KMS-11 (cell line): ENCODE data around the gene SEMA3D.

Source experiments
- H2AFZ ChIP-seq: fragments of 200-600 bp; sonication (generic); 2 replicates; pipeline ENCODE4 v1.6.1; 2016; ENCODE audit warnings: antibody characterized with exemption, mixed run types, low read depth
- H3K27ac ChIP-seq: fragments of 200-600 bp; sonication (generic); 2 replicates; pipeline ENCODE4 v1.6.1; 2016; ENCODE audit warnings: mild to moderate bottlenecking, mixed run types
- H3K27me3 ChIP-seq: fragments of 200-600 bp; sonication (generic); 2 replicates; pipeline ENCODE4 v1.6.1; 2017; ENCODE audit warnings: mild to moderate bottlenecking, low read depth, mixed run types, moderate library complexity; ENCODE audit not compliant: insufficient read depth
- H3K36me3 ChIP-seq: fragments of 200-600 bp; sonication (generic); 2 replicates; pipeline ENCODE4 v1.6.1; 2017; ENCODE audit warnings: mild to moderate bottlenecking, mixed run types; ENCODE audit not compliant: insufficient read depth
- H3K4me1 ChIP-seq: fragments of 200-600 bp; sonication (generic); 2 replicates; pipeline ENCODE4 v1.6.1; 2016; ENCODE audit warnings: mild to moderate bottlenecking, low read depth, mixed run types; ENCODE audit not compliant: poor library complexity, severe bottlenecking
- H3K4me2 ChIP-seq: fragments of 200-600 bp; sonication (generic); 2 replicates; pipeline ENCODE4 v1.7.0; 2016; ENCODE audit warnings: mild to moderate bottlenecking, mixed run types
- H3K4me3 ChIP-seq: fragments of 200-600 bp; sonication (generic); IDR thresholded peaks from 2 replicates; pipeline ENCODE4 v1.6.1; 2017; ENCODE audit warnings: low read depth, low read length, mixed read lengths; ENCODE audit not compliant: insufficient read depth
- H3K79me2 ChIP-seq: fragments of 200-600 bp; sonication (generic); 2 replicates; pipeline ENCODE4 v1.6.1; 2016; ENCODE audit warnings: low read depth, mixed run types; ENCODE audit not compliant: insufficient read depth
- H3K9ac ChIP-seq: fragments of 200-600 bp; sonication (generic); 2 replicates; pipeline ENCODE4 v1.6.1; 2016; ENCODE audit warnings: mild to moderate bottlenecking, mixed run types
- H4K20me1 ChIP-seq: fragments of 200-600 bp; sonication (generic); 2 replicates; pipeline ENCODE4 v1.6.1; 2016; ENCODE audit warnings: mild to moderate bottlenecking, mixed run types; ENCODE audit not compliant: insufficient read depth
- TF ChIP-seq, protein P1 (sequence below): fragments of 200-600 bp; sonication (generic); conservative IDR thresholded peaks from 2 replicates; pipeline ENCODE4 v1.6.1; 2017; ENCODE audit warnings: low read depth, mild to moderate bottlenecking, antibody characterized with exemption, low read length, moderate library complexity, mixed read lengths

SEMA3D gene

DNA sequence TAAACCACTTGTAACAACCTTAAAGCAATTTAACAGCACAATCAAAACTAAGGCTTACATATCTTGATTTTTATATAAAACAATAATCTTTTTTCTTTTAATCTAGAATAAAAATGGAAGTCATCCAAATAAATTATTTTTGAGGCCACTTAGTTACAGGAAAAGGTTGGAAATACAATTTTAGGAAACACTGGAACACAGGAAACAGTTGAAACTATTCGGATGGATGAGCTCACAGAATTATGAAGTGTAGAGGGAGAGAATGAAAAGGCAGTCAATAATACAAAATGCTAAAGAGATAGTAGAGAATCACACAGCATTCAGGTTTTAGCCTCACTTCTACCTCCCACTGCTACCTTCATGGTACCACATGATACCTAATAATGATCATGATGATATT, 124.2 kb downstream of the SEMA3D start:
- no peaks in the 10 kb centered on the region for H4K20me1 ChIP-seq
- H2AFZ ChIP-seq: no peak overlapping the region
- no peaks in the 10 kb centered on the region for H3K79me2 ChIP-seq
- no peak overlapping the region for H3K9ac ChIP-seq
- H3K27ac ChIP-seq: no peak overlapping the region
- no peaks in the 10 kb centered on the region for H3K36me3 ChIP-seq
- TF ChIP-seq, protein P1, sequence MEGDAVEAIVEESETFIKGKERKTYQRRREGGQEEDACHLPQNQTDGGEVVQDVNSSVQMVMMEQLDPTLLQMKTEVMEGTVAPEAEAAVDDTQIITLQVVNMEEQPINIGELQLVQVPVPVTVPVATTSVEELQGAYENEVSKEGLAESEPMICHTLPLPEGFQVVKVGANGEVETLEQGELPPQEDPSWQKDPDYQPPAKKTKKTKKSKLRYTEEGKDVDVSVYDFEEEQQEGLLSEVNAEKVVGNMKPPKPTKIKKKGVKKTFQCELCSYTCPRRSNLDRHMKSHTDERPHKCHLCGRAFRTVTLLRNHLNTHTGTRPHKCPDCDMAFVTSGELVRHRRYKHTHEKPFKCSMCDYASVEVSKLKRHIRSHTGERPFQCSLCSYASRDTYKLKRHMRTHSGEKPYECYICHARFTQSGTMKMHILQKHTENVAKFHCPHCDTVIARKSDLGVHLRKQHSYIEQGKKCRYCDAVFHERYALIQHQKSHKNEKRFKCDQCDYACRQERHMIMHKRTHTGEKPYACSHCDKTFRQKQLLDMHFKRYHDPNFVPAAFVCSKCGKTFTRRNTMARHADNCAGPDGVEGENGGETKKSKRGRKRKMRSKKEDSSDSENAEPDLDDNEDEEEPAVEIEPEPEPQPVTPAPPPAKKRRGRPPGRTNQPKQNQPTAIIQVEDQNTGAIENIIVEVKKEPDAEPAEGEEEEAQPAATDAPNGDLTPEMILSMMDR: no peak
- H3K27me3 ChIP-seq: no peaks in the 10 kb centered on the region
- no peaks in the 10 kb centered on the region for H3K4me1 ChIP-seq
- no peak overlapping the region for H3K4me3 ChIP-seq
- H3K4me2 ChIP-seq: no peak overlapping the region

- Histone ChIP-seq H3K36me3 (no peaks in the 10 kb centered on the region), H3K4me1 (no peaks in the 10 kb centered on the region), H3K9ac (no peak overlapping the region), H3K4me2 (no peak overlapping the region), H3K4me3 (no peak overlapping the region), H3K27ac (no peak overlapping the region), H3K27me3 (no peaks in the 10 kb centered on the region), H3K79me2 (no peaks in the 10 kb centered on the region), H4K20me1 (no peaks in the 10 kb centered on the region), H2AFZ (no peak overlapping the region)
- TF ChIP-seq, protein P1: no peak
These were observed 125.4 kb downstream of the SEMA3D start for GRCh38 chr7:85061456-85061855.

GRCh38 chr7:85060696-85061095, 126.2 kb downstream of the SEMA3D start:
- TF ChIP-seq, protein P1: no peak
- Histone ChIP-seq H3K4me3 (no peak overlapping the region), H3K36me3 (no peaks in the 10 kb centered on the region), H3K9ac (no peak overlapping the region), H4K20me1 (no peaks in the 10 kb centered on the region), H3K27ac (no peak overlapping the region), H3K79me2 (no peaks in the 10 kb centered on the region), H2AFZ (no peak overlapping the region), H3K4me1 (no peaks in the 10 kb centered on the region), H3K4me2 (no peak overlapping the region), H3K27me3 (no peaks in the 10 kb centered on the region)

- H3K79me2 ChIP-seq: no peaks in the 10 kb centered on the region
- H3K27me3 ChIP-seq: no peaks in the 10 kb centered on the region
- no peaks in the 10 kb centered on the region for H3K4me1 ChIP-seq
- no peak overlapping the region for H3K9ac ChIP-seq
- no peak overlapping the region for H3K4me2 ChIP-seq
- H3K4me3 ChIP-seq: no peak overlapping the region
- H3K36me3 ChIP-seq: no peaks in the 10 kb centered on the region
- TF ChIP-seq, protein P1: no peak
- no peaks in the 10 kb centered on the region for H4K20me1 ChIP-seq
- no peak overlapping the region for H3K27ac ChIP-seq
- no peak overlapping the region for H2AFZ ChIP-seq
These were observed 130.9 kb downstream of the SEMA3D start for GRCh38 chr7:85055906-85056305.

DNA sequence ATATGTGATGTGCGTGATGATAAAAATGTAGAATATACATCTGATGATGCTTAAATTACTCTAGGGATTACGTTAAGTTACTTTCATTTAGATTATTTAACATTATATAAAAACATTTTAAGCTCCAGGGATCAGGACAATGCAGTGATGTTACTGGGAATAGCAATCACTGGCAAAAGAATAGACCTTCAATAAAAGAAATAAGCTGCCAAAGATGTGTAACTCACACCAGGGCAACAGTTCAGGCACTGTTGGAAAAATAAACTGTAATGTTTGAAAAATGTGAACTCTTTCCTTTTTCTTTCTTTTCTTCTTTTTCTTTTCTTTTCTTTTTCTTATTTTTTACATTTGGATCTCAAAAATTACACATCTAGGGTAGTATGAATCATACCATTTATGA, 131.7 kb downstream of the SEMA3D start:
- no peaks in the 10 kb centered on the region for H3K79me2 ChIP-seq

More for the DNA sequence above, 131.7 kb downstream of the SEMA3D start:
- Histone ChIP-seq H3K36me3 (no peaks in the 10 kb centered on the region), H3K27me3 (no peaks in the 10 kb centered on the region), H3K4me2 (no peak overlapping the region), H2AFZ (no peak overlapping the region), H3K27ac (no peak overlapping the region), H4K20me1 (no peaks in the 10 kb centered on the region), H3K4me1 (no peaks in the 10 kb centered on the region), H3K4me3 (no peak overlapping the region), H3K9ac (no peak overlapping the region)
- TF ChIP-seq, protein P1: no peak
